HuH-7 (cell line): ENCODE data around the gene MGRN1.

ENCODE experiments used
- DNase-seq: peaks from one replicate; pipeline ENCODE4 v3.0.0; 2011; ENCODE audit warnings: low spot score

MGRN1 gene

GRCh38 chr16:4699046-4699556 is 74.5 kb downstream of the MGRN1 start:
- no peak for DNase-seq

DNA sequence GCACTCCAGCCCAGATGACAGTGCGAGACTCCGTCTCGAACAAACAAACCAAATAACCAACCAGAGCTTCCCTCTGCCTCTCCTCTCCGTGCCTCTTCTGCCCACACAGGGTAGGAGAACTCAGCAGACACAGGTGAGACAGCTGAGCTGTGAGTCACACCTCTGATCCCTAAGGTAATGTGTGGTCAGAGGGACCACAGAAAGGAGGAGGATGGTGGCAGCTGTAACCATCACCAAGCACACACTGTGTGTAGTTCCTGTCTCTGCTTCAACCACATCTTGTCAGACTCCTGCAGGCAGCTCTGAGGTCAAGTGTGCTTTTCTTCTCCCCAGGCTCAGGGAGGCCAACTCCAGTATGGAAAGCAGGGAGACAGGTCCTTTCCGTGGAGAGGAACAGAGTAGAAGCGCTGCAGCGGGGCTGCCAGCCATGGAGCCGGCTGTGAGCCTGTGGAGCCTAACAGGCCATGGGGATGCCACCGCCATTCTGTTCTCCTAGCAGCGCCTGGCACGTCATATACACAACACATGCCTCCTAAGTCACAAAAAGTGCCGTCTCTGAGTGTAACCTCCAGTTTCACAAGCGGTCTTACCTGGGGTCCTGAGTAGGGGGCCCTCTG is 75.9 kb downstream of the MGRN1 start:
- no peak for DNase-seq

- no peak for DNase-seq
Observed at GRCh38 chr16:4700997-4701743, 76.5 kb downstream of the MGRN1 start.

GRCh38 chr16:4701791-4702465 is 77.3 kb downstream of the MGRN1 start:
- DNase-seq = no peak

- DNase-seq = no peak
Observed at GRCh38 chr16:4702466-4702808, 77.8 kb downstream of the MGRN1 start.

GRCh38 chr16:4703906-4704305 is 79.3 kb downstream of the MGRN1 start:
- no peak for DNase-seq

DNA sequence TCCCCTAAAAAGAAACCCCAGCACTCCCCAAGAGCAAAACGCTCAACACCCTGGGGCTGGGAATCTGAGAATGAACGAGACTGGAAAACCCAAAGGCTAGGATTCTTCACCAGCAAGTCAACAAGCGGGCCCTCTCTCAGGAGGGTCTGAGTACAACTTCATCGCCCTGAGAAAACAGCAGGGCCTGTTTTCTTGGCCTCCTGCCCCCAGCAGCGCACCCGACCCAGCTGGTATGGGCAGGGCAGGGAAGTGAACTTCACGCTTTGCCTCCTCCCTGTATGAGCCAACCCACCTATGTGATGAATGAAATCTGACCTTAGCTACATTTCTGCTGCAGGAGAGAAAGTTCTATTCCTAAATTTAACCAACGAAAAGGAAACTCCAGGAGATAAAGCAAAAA is 79.9 kb downstream of the MGRN1 start:
- no peak for DNase-seq

DNA sequence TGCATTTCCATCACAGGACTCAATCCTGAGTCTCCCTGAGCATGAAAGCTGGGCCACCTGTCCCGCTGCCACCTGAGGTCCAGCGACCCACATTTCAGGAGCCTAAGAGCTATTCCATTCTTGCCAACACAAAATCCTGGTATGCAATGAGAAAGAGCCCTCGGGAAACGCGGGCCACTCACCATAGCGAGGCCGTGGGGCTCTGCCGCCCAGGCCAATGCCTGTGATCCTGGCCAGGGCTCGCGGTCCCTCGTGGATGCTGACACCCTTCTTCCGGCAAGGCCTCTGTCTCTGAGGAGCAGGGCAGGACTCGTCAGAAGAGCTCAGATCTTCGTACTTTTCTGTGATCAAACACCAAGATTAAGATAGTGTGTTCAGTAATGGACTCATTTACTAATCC is 80.3 kb downstream of the MGRN1 start:
- DNase-seq = no peak

GRCh38 chr16:4706871-4707270 is 82.2 kb downstream of the MGRN1 start:
- no peak for DNase-seq

GRCh38 chr16:4709481-4709880 is 84.9 kb downstream of the MGRN1 start:
- no peak for DNase-seq

- DNase-seq = no peak
Observed at GRCh38 chr16:4713663-4714501, 89.3 kb downstream of the MGRN1 start.

DNA sequence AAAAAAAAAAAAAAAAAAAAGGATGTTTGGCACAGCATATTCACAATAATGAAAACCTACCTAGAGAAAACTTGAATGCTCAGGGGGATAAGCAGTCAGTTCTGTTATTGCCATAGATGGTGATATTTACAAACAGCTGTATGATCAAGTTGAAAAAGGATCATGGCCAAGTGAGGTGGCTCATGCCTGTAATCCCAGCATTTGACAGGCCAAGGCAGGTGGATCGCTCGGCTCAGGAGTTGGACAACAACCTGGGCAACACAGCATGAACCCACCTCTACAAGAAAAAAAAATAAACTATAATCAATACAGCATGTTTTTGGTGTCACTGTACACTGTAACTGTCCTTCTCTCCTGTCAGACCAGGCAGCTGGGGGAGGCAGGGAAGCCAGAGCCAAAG is 90.4 kb downstream of the MGRN1 start:
- no peak for DNase-seq

- no peak for DNase-seq
Observed at GRCh38 chr16:4718466-4718865, 93.8 kb downstream of the MGRN1 start.

DNA sequence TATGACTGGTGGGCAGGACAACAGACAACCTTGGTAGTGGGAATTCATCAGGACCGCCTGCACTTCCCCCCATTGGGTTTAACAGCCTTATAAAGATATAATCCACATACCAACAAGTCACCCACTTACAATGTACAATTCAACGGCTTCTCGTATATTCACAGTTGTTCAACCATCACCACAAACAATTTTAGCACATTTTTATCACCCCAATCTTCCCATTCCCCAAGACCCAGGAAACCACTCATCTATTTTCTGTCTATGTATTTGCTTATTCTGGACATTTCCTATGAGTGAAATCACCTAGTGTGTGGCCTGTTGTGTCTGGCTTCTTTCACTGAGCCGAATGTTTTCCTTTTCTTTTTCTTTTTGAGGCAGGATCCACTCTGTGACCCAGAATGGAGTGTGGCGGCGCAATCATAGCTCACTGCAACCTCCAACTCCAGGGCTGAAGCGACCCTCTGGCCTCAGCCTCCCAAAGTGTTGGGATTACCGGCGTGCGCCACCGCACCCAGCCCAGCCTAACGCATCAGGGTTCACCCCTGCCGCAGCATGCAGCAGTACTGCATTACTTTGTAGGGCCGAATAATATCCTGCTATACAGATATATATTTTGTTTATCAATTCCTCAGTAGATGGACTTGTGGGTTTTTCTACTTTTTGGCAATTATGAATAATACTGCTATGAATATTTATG is 98.6 kb downstream of the MGRN1 start:
- DNase-seq = no peak

DNA sequence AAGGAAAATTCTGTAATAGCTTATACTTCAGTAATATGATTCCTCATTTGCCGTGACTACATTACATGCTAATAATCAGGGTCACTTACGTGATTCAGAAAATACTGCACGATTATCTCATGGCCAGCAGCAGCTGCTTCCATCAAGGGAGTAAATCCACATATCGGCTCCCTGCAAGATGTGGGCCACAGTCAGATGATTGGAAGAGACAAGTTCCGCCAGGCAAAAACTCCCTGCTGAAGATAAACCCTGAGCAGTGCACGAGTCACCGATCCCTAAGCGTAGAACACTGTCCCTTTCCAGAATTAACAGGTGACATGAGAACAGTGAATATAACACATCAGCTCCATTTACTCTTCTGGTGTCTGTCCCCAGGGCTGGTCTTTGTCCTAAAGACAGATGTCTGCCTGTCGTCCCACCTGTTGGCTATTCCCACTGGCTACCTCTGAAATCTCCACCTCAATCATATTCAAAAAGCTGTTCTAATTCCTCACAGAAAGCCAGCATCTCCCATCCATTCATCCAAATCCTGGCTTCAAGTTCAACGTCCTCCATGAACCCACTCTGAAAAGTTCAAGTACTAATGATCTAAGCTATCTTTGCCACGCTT is 100.1 kb downstream of the MGRN1 start:
- no peak for DNase-seq

DNA sequence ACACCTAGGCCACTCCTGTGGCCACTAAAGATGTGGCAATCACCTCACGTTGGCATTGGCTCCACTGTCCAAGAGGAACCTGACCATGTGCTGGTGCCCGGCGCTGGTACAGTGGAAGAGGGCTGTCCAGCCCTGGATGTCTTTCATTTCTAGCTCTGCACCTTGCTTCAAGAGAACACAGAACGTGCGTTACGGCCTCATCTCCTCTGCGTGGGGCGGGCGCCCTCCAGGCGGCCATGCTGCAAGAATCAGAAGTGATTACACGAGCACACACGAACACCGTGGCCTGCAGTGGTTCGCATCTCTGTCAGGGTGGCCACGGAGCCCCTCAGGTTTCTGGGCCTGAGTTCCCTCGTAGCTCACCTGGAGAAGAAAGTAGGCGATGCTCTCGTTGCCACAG is 102.0 kb downstream of the MGRN1 start:
- no peak for DNase-seq

GRCh38 chr16:4728676-4729075 is 104.0 kb downstream of the MGRN1 start:
- no peak for DNase-seq

DNA sequence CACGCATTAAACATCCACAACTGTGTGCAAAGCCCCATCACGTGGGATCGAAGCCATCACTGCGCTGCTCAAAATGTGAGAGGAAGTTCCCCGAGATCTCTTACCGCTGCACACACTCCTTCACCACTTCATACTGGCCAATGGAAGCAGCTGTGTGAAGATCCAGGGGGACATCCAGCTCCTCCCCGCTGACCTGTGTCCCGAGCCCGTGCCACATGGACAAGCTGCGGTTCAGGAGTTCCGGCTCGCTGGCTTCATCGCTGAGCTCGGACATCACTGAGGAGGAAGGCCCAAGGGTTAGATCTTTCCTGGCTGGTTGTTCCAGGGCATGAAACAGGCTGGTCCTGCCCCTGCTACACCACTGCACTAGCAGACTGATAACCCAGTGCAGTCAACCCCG is 105.2 kb downstream of the MGRN1 start:
- DNase-seq = no peak

DNA sequence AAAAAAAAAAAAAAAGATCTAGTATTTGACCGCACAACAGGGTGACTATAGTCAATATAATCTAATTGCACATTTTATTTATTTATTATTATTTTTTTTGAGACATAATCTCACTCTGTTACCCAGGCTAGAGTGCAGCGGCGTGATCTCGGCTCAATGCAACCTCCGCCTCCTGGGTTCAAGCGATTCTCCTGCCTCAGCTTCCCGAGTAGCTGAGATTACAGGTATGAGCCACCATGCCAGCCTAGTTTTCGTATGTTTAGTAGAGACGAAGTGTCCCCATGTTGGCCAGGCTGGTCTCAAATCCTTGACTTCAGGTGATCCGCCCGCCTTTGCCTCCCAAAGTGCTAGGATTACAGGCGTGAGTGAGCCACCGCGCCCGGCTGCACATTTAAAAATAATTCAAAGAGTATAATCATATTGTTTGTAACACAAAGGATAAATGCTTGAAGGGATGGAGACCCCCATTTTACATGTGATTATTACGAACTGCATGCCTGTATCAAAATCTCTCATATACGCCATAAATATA is 108.7 kb downstream of the MGRN1 start:
- no peak for DNase-seq

GRCh38 chr16:4733747-4734062 is 109.1 kb downstream of the MGRN1 start:
- DNase-seq = no peak

DNA sequence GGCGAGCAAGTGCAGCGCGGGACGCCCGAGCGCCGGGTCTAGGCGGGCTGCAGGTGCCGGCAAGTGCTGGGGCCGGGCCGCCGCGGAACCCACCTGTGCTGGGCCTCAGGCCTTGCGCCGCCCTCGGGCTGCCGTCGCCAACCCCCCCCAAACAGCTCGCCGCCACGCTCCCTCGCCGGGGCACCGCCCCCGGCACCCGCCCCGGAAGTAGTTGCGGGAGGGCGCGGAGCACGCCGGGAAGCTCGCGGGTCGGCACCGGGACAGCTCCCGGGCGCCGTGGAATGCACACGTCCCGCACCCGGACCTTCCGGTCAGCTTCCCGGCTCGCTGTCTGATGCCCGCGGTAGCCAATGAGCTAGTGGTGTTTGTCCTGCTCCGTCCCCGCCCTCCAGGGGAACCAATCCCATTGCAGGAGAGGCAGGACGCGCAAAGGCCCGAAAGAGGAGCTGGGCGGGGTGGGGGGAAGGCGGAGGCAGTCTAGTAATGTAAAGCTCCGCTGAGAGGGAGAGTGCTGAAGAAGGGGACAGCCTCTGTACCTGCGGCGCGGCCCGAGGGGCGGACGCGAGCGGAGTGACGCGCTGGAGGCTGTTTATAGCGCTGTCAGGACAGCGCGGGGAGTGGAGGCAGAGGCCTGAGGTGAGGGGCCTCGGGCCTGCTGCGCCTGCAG is 109.6 kb downstream of the MGRN1 start, which contains the start of the genes ANKS3 and DNAAF8:
ANKS3 (minus strand) TSS at position 209 of the 667 bp plus-strand sequence. CDS start 4,122 bp downstream, outside the sequence.
DNAAF8 (plus strand) TSS at position 475 of the 667 bp plus-strand sequence. CDS start 1,978 bp downstream, outside the sequence.
- DNase-seq = peak; percentile 96
